CD4-positive, alpha-beta T cell treated with Interleukin-21 for 1 hour (primary cell): ENCODE measurements around the gene CD180.
"Not testable (repeated sequence)": the region's sequence is repeated elsewhere in the genome, so short reads cannot be mapped to it uniquely, and the experiment has no call there.

Experiments used
- DNase-seq: peaks from one replicate; pipeline ENCODE4 v3.0.0-alpha.2; 2020

Gene CD180

GRCh38 chr5:67187006-67187715 lies 9.4 kb downstream of the CD180 start:
- DNase-seq = peak; percentile 24

DNA sequence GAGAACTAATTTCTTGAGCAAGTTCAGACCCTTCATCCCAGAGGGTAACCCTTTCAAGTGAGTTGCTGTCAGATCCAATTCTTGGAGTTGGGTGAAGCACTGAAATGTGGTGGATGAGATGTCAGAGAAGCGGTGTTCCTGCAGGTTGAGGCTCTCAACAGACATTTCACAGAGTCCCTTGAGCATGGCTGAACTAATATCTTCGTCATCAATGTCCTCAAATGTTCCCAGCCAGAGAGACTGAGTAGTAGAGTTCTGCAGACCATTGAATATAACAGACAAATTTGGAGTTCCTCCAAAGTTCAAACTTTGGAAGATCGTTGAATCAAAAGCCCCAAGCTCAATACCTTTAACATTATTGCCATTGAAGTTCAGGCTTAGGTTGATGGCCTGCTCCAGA lies 12.7 kb downstream of the CD180 start:
- DNase-seq = no peak

DNA sequence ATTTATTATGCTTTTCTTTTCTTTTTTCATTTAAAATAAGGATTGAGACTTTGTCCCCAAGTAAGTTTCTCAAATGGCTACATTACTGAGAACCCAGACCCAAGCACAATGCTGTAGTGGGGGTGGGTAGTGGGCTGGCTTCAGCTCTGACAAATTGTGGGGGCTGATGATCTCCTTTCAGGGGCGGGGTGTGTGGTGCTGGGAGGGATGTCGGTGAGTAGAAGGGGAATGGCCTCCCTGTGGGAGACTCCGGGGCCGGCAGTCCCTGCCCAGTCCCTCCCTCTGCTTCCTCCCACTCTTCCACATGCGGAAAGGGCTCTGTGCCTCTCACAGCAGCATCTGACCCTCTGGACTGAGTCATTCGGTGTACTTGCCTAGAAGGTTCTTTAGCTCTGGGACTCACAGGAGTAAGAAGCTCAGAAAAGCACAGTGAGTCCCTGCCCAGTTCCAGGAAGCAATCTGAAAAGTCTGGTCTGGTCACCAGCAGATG lies 14.3 kb downstream of the CD180 start:
- DNase-seq = no peak

DNA sequence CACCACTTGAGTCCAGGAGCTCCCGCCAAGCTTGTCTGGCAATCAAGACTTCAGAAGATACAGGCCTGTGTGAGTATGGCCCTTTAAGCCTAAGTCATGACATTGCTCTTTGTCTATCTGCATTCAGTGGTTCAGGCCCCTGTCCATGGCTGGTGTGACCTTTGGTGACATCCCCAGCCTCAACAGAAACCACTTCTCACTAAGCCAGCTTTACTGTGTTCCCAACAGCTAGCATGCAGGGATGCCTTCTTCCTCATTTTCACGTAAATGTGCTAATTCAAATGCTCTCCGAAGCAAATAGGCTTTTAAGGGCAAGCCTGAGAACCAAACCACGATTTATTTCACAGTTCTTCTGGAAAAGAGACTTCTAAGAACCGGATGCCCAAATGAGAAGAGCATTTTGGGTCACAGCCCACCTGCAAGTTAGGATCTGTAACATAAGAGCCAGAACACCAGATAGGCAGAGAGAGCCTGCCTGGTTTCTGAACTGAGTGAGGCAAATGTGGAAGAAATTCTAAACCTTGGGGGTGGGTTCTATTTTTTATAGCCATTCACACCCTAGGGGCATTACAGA lies 14.9 kb downstream of the CD180 start:
- no peak for DNase-seq

- no peak for DNase-seq
Measured at GRCh38 chr5:67179697-67180361, 16.8 kb downstream of the CD180 start.

- DNase-seq = no peak
Measured at GRCh38 chr5:67178966-67179365, 17.6 kb downstream of the CD180 start.

GRCh38 chr5:67178085-67178484 lies 18.5 kb downstream of the CD180 start:
- DNase-seq = no peak

DNA sequence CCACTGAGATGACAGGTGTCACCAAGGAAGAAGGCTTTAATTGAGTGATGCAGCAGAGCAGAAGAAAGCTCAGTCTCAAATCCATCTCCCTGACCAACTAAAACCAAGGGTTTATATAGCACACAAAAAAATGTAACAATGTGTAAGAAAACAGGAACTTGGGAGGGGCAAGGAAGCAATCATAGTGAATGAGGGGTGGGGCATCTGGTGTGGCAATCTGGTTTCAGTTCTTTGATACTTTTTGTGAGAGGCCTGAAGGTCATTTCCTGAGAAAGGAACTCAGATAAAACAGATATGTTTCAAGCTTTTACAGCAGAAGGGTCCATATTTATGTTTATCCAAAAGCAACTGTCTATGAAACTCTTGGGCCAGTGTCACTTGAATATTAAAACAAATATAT lies 19.7 kb downstream of the CD180 start:
- no peak for DNase-seq

DNA sequence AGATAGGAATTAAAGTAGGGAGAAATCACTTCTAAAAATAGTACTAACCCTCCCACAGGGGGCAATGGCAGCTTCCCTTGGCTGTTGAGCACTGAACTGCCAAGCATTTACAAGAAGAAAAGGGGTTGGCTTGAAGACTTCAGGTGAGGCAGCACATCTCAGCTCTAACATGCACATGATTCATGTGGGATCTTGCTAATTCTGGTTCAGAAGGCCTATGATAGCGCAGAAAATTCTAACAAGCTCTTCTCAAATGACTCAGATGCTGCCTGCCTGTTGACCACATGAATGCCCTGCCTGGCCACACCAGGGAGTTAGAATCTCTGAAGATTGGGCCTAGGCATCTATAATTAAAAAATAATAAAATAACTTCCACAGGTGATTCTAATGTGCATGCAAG lies 22.6 kb downstream of the CD180 start:
- DNase-seq = no peak

- DNase-seq = not testable (repeated sequence)
Measured at GRCh38 chr5:67173351-67173750, 23.2 kb downstream of the CD180 start.

- DNase-seq = no peak
Measured at GRCh38 chr5:67170767-67171166, 25.8 kb downstream of the CD180 start.

DNA sequence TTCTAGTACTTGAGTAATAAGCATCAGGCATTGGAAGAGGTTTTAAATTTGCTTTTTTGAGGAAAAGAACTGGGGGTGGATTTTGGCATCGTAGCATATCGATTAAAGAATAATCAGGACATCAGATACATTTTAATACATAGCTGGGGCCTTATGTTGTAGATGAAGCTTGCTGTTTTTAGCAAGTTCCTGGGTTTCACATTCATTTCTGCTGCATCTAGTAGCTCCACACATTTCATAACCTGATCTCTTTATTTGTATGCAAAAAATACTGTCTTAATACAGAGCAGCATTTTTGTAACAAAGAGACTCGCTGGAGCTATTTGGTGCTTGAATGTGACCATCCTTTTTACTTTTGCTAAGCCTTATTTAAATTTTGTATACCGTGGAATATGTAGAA lies 28.5 kb downstream of the CD180 start:
- DNase-seq = no peak

GRCh38 chr5:67166460-67167285 lies 29.9 kb downstream of the CD180 start:
- peak; percentile 84 for DNase-seq

- peak; percentile 87 for DNase-seq
Measured at GRCh38 chr5:67165526-67166459, 30.8 kb downstream of the CD180 start.

GRCh38 chr5:67164856-67165525 lies 31.6 kb downstream of the CD180 start:
- DNase-seq = no peak

- no peak for DNase-seq
Measured at GRCh38 chr5:67163863-67164595, 32.6 kb downstream of the CD180 start.

DNA sequence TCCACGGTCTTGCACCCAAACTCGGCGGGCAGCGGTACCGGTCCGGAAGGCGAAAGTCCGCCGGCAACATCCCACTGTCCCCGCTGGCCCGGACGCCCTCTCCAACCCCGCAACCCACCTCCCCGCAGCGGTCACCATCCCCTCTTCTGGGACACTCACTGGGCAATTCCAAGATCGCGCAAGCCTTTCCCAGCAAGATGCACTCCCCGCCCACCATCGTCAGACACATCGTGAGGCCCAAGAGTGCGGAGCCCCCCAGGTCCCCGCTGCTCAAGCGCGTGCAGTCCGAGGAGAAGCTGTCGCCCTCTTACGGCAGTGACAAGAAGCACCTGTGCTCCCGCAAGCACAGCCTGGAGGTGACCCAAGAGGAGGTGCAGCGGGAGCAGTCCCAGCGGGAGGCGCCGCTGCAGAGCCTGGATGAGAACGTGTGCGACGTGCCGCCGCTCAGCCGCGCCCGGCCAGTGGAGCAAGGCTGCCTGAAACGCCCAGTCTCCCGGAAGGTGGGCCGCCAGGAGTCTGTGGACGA lies 33.3 kb downstream of the CD180 start:
- no peak for DNase-seq

DNA sequence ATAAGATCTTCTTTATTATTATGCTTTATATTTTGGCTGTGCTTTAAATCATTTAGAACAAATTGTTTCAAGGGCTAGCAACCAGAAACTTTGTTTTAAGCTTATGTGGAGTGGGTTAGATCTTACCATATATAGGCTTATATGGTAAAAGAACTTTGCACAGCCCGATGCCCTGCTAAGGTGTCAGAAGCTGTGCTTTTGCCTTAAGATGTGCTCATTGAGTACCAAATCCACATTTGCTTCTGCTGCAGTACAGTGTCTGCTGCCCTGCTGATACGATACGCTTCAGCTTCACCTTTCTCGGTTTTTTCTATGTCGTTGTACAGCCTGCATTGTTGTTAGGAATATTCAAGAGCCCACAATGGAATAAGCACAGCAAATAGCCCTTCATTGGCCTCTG lies 34.8 kb downstream of the CD180 start:
- DNase-seq = peak; percentile 24

GRCh38 chr5:67160985-67161384 lies 35.6 kb downstream of the CD180 start:
- DNase-seq = peak; percentile 63

GRCh38 chr5:67160272-67160671 lies 36.3 kb downstream of the CD180 start:
- DNase-seq = no peak
